ENCODE data around the gene CNOT6L. TPM values are rescaled to one million over a fixed set of nuclear protein-coding genes. Genes with fewer than 3 reads are reported as not detected.

Gene CNOT6L
- total RNA-seq, 1 experiment from 2014 or later: 29.7 TPM

- Mint-ChIP-seq H3K36me3 (ENCODE audit: insufficient read depth, unreplicated experiment) (no peaks in the 10 kb centered on the region), H3K4me3 (ENCODE audit: low read depth, unreplicated experiment) (no peak overlapping the region), H3K4me1 (ENCODE audit: low read depth, unreplicated experiment) (peaks cover 26% of the 10 kb centered on the region), H3K9me3 (ENCODE audit: low read depth, unreplicated experiment) (no peaks in the 10 kb centered on the region), H3K27ac (ENCODE audit: unreplicated experiment) (no peak overlapping the region), H3K27me3 (ENCODE audit: unreplicated experiment) (no peaks in the 10 kb centered on the region)
- TF ChIP-seq CTCF (IDR thresholded peaks at IDR 0.05; ENCODE audit: unreplicated experiment): no peak
- intact Hi-C loops (cut with micrococcal nuclease; ENCODE audit: unreplicated experiment): no loop called here
- no TSS peak for BruUV-seq (replicated peaks)
- CTCF ChIA-PET: no interaction called here
- no peak for DNase-seq
Measured at GRCh38 chr4:77701121-77701520, 118.0 kb downstream of the CNOT6L start.

- CTCF ChIA-PET: no interaction called here
- Mint-ChIP-seq H3K9me3 (ENCODE audit: low read depth, unreplicated experiment) (no peaks in the 10 kb centered on the region), H3K4me3 (ENCODE audit: low read depth, unreplicated experiment) (no peak overlapping the region)
Measured at GRCh38 chr4:77699731-77700210, 119.4 kb downstream of the CNOT6L start.

GRCh38 chr4:77697860-77698590, 121.1 kb downstream of the CNOT6L start:
- no peaks in the 10 kb centered on the region for H3K36me3 Mint-ChIP-seq (ENCODE audit: insufficient read depth, unreplicated experiment)
- peak overlapping the region; percentile 26 for H3K4me3 Mint-ChIP-seq (ENCODE audit: low read depth, unreplicated experiment)
- H3K4me1 Mint-ChIP-seq (ENCODE audit: low read depth, unreplicated experiment): peaks cover 32% of the 10 kb centered on the region
- DNase-seq: peak; percentile 57
- H3K27me3 Mint-ChIP-seq (ENCODE audit: unreplicated experiment): no peaks in the 10 kb centered on the region
- no peak overlapping the region for H3K27ac Mint-ChIP-seq (ENCODE audit: unreplicated experiment)
- peak; percentile 10 for TF ChIP-seq CTCF (IDR thresholded peaks at IDR 0.05; ENCODE audit: unreplicated experiment)
- CTCF ChIA-PET: interaction anchor here (0.6 to 1.4 kb wide), 7 partner anchors 53 to 331 kb away, joined by 3 to 11 read pairs (median 6); no protein-coding TSS in a partner anchor
- no TSS peak for BruUV-seq (replicated peaks)
- no peaks in the 10 kb centered on the region for H3K9me3 Mint-ChIP-seq (ENCODE audit: low read depth, unreplicated experiment)
- intact Hi-C loops (cut with micrococcal nuclease; ENCODE audit: unreplicated experiment): loop anchor here (1.0 to 5.0 kb wide), 3 partner anchors 45 to 231 kb away; no protein-coding TSS in a partner anchor

More at GRCh38 chr4:77699731-77700210, 119.4 kb downstream of the CNOT6L start:
- intact Hi-C loops (cut with micrococcal nuclease; ENCODE audit: unreplicated experiment): loop anchor here (5.0 kb wide), 1 partner anchor 232 kb away; no protein-coding TSS in a partner anchor
- Mint-ChIP-seq H3K27ac (ENCODE audit: unreplicated experiment) (no peak overlapping the region), H3K36me3 (ENCODE audit: insufficient read depth, unreplicated experiment) (no peaks in the 10 kb centered on the region), H3K4me1 (ENCODE audit: low read depth, unreplicated experiment) (peaks cover 32% of the 10 kb centered on the region), H3K27me3 (ENCODE audit: unreplicated experiment) (no peaks in the 10 kb centered on the region)
- no TSS peak for BruUV-seq (replicated peaks)
- peak; percentile 1 for DNase-seq
- TF ChIP-seq CTCF (IDR thresholded peaks at IDR 0.05; ENCODE audit: unreplicated experiment): no peak

GRCh38 chr4:77695774-77696173, 123.4 kb downstream of the CNOT6L start:
- peak; percentile 19 for DNase-seq

More at GRCh38 chr4:77695774-77696173, 123.4 kb downstream of the CNOT6L start:
- no peak for TF ChIP-seq CTCF (IDR thresholded peaks at IDR 0.05; ENCODE audit: unreplicated experiment)
- no TSS peak for BruUV-seq (replicated peaks)
- peaks cover 32% of the 10 kb centered on the region for H3K4me1 Mint-ChIP-seq (ENCODE audit: low read depth, unreplicated experiment)
- no peaks in the 10 kb centered on the region for H3K9me3 Mint-ChIP-seq (ENCODE audit: low read depth, unreplicated experiment)
- CTCF ChIA-PET: interaction anchor here (1.0 to 1.1 kb wide), 3 partner anchors 43 to 90 kb away, joined by 3 to 5 read pairs (median 5); partner anchors contain the start of gene CXCL13
- H3K27me3 Mint-ChIP-seq (ENCODE audit: unreplicated experiment): no peaks in the 10 kb centered on the region
- H3K36me3 Mint-ChIP-seq (ENCODE audit: insufficient read depth, unreplicated experiment): no peaks in the 10 kb centered on the region
- intact Hi-C loops (cut with micrococcal nuclease; ENCODE audit: unreplicated experiment): loop anchor here (2.0 to 5.0 kb wide), 2 partner anchors 43 to 228 kb away; no protein-coding TSS in a partner anchor
- no peak overlapping the region for H3K4me3 Mint-ChIP-seq (ENCODE audit: low read depth, unreplicated experiment)
- no peak overlapping the region for H3K27ac Mint-ChIP-seq (ENCODE audit: unreplicated experiment)

Measured in Calu3 (cell line).